GM12878 (cell line): ENCODE measurements around the gene ADAMTSL1. TPM values are rescaled to one million over a fixed set of nuclear protein-coding genes. Genes with fewer than 3 reads are reported as not detected.

Experiments used
- ATAC-seq: fragments of 200-7000 bp; cut with Tn5 transposase; 3 replicates; pipeline ENCODE4 v1.9.1; 2020; ENCODE audit warnings: mild to moderate bottlenecking, moderate library complexity
- BruUV-seq: library from RNA; stranded (reverse); fragments of 400-500 nt; replicated peaks from 2 replicates; lab custom pipeline; 2021; lab: Mats Ljungman, UMichigan
- CTCF ChIA-PET: fragments of 300-600 bp; sonication (Branson Sonifier 250); formaldehyde crosslinking; extraction: SDS; loops from one replicate; lab custom pipeline; 2021; ENCODE audit warnings: inconsistent platforms; lab: Yijun Ruan, JAX
- POLR2A ChIA-PET: fragments of 350-600 bp; formaldehyde crosslinking; extraction: SDS; loops from one replicate; lab custom pipeline; 2021; ENCODE audit warnings: inconsistent platforms; lab: Charles Lee
- RAD21 ChIA-PET: fragments of 300-600 bp; sonication (Branson Sonifier 250); formaldehyde crosslinking; loops from one replicate; lab custom pipeline; 2023; ENCODE audit warnings: antibody characterized with exemption; ENCODE audit not compliant: unreplicated experiment; lab: Charles Lee
- SMC1A ChIA-PET: fragments of 300-600 bp; sonication (Branson Sonifier 250); formaldehyde crosslinking; loops from one replicate; lab custom pipeline; 2023; ENCODE audit not compliant: unreplicated experiment, uncharacterized antibody; lab: Charles Lee
- DNase-seq: peaks from one replicate; pipeline ENCODE4 v3.0.0-alpha.2; 2011; ENCODE audit warnings: low read depth, low spot score
- FAIRE-seq: peaks from 3 replicates; lab custom pipeline; 2011; peaks lifted over from hg19 to GRCh38; lab: Jason Lieb, UNC
- H2AFZ ChIP-seq: 2 replicates; pipeline ENCODE4 v1.6.0; 2011; ENCODE audit warnings: low read depth, low read length, control low read depth; ENCODE audit not compliant: control insufficient read depth
- H3K27ac ChIP-seq: 2 replicates; pipeline ENCODE4 v1.5.1; 2011; ENCODE audit warnings: control low read depth; ENCODE audit not compliant: control insufficient read depth, insufficient read depth
- H3K27me3 ChIP-seq, 2 experiments: replicated peaks in 1 of 2; 2 replicates each; pipeline versions ENCODE4 v1.6.0 to v1.6.1; 2011; ENCODE audit warnings: low read length in 1 of 2; ENCODE audit not compliant: control insufficient read depth in 2 of 2, insufficient read depth in 2 of 2
- H3K36me3 ChIP-seq, 2 experiments: 2 replicates each; pipeline ENCODE4 v1.5.1; 2011; ENCODE audit warnings: low read length in 1 of 2; ENCODE audit not compliant: control insufficient read depth in 2 of 2, insufficient read depth in 2 of 2
- H3K4me1 ChIP-seq: 2 replicates; pipeline ENCODE4 v1.6.1; 2011; ENCODE audit warnings: mild to moderate bottlenecking, low read length, moderate library complexity, mixed read lengths; ENCODE audit not compliant: control insufficient read depth, insufficient read depth
- H3K4me2 ChIP-seq: 2 replicates; pipeline ENCODE4 v1.6.0; 2011; ENCODE audit warnings: control low read depth; ENCODE audit not compliant: control insufficient read depth, insufficient read depth
- H3K4me3 ChIP-seq: fragments of 200-600 bp; sonication (generic); 2 replicates; pipeline ENCODE4 v1.5.1; 2016
- H3K79me2 ChIP-seq: 2 replicates; pipeline ENCODE4 v1.6.0; 2011; ENCODE audit warnings: low read length; ENCODE audit not compliant: control insufficient read depth, insufficient read depth
- H3K9ac ChIP-seq: 2 replicates; pipeline ENCODE4 v1.8.0; 2011; ENCODE audit warnings: low read length, control low read depth, mixed read lengths; ENCODE audit not compliant: control insufficient read depth, insufficient read depth
- H3K9me3 ChIP-seq: replicated peaks from 3 replicates; pipeline ENCODE4 v1.5.1; 2011; ENCODE audit warnings: mild to moderate bottlenecking, low read length; ENCODE audit not compliant: control insufficient read depth, insufficient read depth
- H4K20me1 ChIP-seq: 2 replicates; pipeline ENCODE4 v1.6.0; 2011; ENCODE audit not compliant: control insufficient read depth, insufficient read depth
- BCL11A ChIP-seq: IDR thresholded peaks from 2 replicates; pipeline ENCODE4 v1.6.1; 2011; ENCODE audit warnings: low read depth, low read length
- CBFB ChIP-seq: IDR thresholded peaks from 2 replicates; pipeline ENCODE4 v1.6.1; 2016; ENCODE audit warnings: antibody characterized with exemption, low read depth
- CBX5 ChIP-seq: sonication (generic); IDR thresholded peaks from 2 replicates; pipeline ENCODE4 v1.6.1; 2016; ENCODE audit warnings: low read depth, moderate library complexity, mild to moderate bottlenecking, inconsistent platforms
- CHD2 ChIP-seq: IDR thresholded peaks from 2 replicates; pipeline ENCODE4 v1.6.1; 2011; ENCODE audit warnings: low read depth, low read length, improper control_type of control experiment, borderline replicate concordance
- ESRRA ChIP-seq: IDR thresholded peaks from 2 replicates; pipeline ENCODE4 v1.6.1; 2012; ENCODE audit warnings: mild to moderate bottlenecking, low read length, improper control_type of control experiment
- IKZF2 ChIP-seq, 2 experiments: fragments of 450-650 bp; IDR thresholded peaks; 2 replicates each; pipeline ENCODE4 v1.6.1; 2017; ENCODE audit warnings: mild to moderate bottlenecking in 2 of 2, moderate library complexity in 2 of 2
- MAX ChIP-seq: IDR thresholded peaks from 2 replicates; pipeline ENCODE4 v1.6.1; 2012; ENCODE audit warnings: low read depth, low read length, improper control_type of control experiment
- NBN ChIP-seq: fragments of 450-650 bp; IDR thresholded peaks from 2 replicates; pipeline ENCODE4 v1.6.1; 2016
- NFXL1 ChIP-seq: fragments of 450-650 bp; IDR thresholded peaks from 2 replicates; pipeline ENCODE4 v1.6.1; 2017; ENCODE audit warnings: antibody characterized with exemption, mild to moderate bottlenecking, borderline replicate concordance
- NR2F1 ChIP-seq: fragments of 450-650 bp; conservative IDR thresholded peaks from 2 replicates; pipeline ENCODE4 v1.6.1; 2017; ENCODE audit warnings: mild to moderate bottlenecking
- NRF1 ChIP-seq: conservative IDR thresholded peaks from 2 replicates; pipeline ENCODE4 v1.6.1; 2011; ENCODE audit warnings: mild to moderate bottlenecking, low read depth, low read length, improper control_type of control experiment
- SMARCA5 ChIP-seq: fragments of 450-650 bp; IDR thresholded peaks from 2 replicates; pipeline ENCODE4 v1.6.1; 2017; ENCODE audit warnings: mild to moderate bottlenecking
- SMC3 ChIP-seq: IDR thresholded peaks from 2 replicates; pipeline ENCODE4 v1.6.1; 2011; ENCODE audit warnings: low read length, improper control_type of control experiment, borderline replicate concordance
- SRF ChIP-seq, 2 experiments: IDR thresholded peaks; 2 replicates each; pipeline ENCODE4 v1.6.1; 2011; ENCODE audit warnings: low read depth in 2 of 2, low read length in 2 of 2, mild to moderate bottlenecking in 1 of 2, moderate library complexity in 1 of 2
- YBX1 ChIP-seq: fragments of 450-650 bp; IDR thresholded peaks from 2 replicates; pipeline ENCODE4 v1.6.1; 2016; ENCODE audit warnings: antibody characterized with exemption
- WGBS: methylation state at CpG from one replicate; pipeline ENCODE4 v1.1.6; 2016; ENCODE audit warnings: low lambda C conversion rate; ENCODE audit not compliant: insufficient replicate concordance, insufficient coverage; ENCODE audit errors: missing lambda C conversion rate; 5-methylcytosine and 5-hydroxymethylcytosine counted together
- in situ Hi-C: fragments of 300-500 bp; cut with MboI; formaldehyde crosslinking; loops from 9 replicates; pipeline ENCODE4 v1.14.3; 2018; ENCODE audit warnings: mixed read lengths
- intact Hi-C: fragments of 100-400 bp; cut with micrococcal nuclease; formaldehyde crosslinking; loops from one replicate; pipeline ENCODE4 v1.14.2; 2022; ENCODE audit not compliant: unreplicated experiment
- polyA plus RNA-seq, 11 experiments: library from polyadenylated mRNA; depleted of rRNA in 4 of 11; unstranded in 6 of 11; stranded (reverse) in 5 of 11; fragments of >200 nt; fragmentation: Nextera tagmentation in 4 of 11; fragmentation: Illumina TruSeq in 1 of 11; extraction: Ambion mirVana in 4 of 11; extraction: Trizol in 1 of 11; gene quantifications; 1 replicate in 1 of 11; 2 replicates in 10 of 11; pipeline versions ENCODE4 v1.2.1 to v1.2.3, GENCODE V29; 2011 to 2016; ENCODE audit warnings: inconsistent platforms in 2 of 11, missing spikeins in 2 of 11, low read depth in 1 of 11
- total RNA-seq, 4 experiments: library from RNA; depleted of rRNA in 3 of 4; stranded (reverse); fragments of >200 nt in 3 of 4; fragmentation: Illumina TruSeq in 1 of 4; extraction: Trizol in 1 of 4; gene quantifications; 2 replicates each; pipeline versions ENCODE4 v1.2.1 to v1.2.3, GENCODE V29; 2013 to 2021
- TF ChIP-seq, protein P1 (sequence below): IDR thresholded peaks from 2 replicates; pipeline ENCODE4 v1.6.1; 2012; ENCODE audit warnings: low read depth, low read length, improper control_type of control experiment
- TF ChIP-seq, protein P2 (sequence below): fragments of 450-650 bp; IDR thresholded peaks from 2 replicates; pipeline ENCODE4 v1.6.1; 2016; ENCODE audit warnings: mild to moderate bottlenecking, moderate library complexity, borderline replicate concordance
- TF ChIP-seq, protein P3 (sequence below): fragments of 450-650 bp; IDR thresholded peaks from 2 replicates; pipeline ENCODE4 v1.6.1; 2018; ENCODE audit warnings: mild to moderate bottlenecking, low read depth, moderate library complexity; ENCODE audit not compliant: partially characterized antibody

ADAMTSL1 gene
- total and polyA plus RNA-seq, 10 of the 15 experiments (the other 5 are each of a cell fraction or from before 2014, with no cell fraction given) = 0.01 to 0.10 (median 0.07) TPM; not detected in 6

DNA sequence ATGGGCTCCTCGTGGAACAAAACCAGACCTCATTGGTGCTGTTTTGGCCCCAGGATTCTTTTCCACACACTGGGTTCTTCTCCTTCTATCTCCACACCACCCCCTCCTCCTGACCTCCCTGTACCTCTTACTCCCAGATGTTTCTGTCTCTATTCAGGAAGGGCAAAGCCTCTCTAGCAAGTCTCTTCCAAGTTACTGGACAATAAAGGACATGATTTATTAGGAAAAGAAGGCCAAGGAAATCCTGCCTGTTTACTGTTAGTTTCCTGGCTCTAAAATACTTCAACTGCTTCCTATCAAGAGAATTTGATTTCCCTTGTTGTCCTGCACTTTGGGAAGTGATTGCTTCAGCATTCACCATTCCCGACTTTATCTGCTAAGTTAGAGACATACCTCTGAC, 297.1 kb downstream of the ADAMTSL1 start (continued):
- TF ChIP-seq CBX5 (no peak), NBN (no peak), MAX (no peak)

- DNase-seq = no peak
- Histone ChIP-seq H3K27ac (no peak overlapping the region), H3K9me3 (no peaks in the 10 kb centered on the region; the same call in 2 of the 3 replicates), H3K27me3 (no peaks in the 10 kb centered on the region), H3K4me2 (no peak overlapping the region), H2AFZ (no peak overlapping the region), H4K20me1 (no peaks in the 10 kb centered on the region), H3K4me3 (no peak overlapping the region), H3K4me1 (peaks cover 13% of the 10 kb centered on the region), H3K36me3 (no peaks in the 10 kb centered on the region), H3K79me2 (no peaks in the 10 kb centered on the region), H3K9ac (no peak overlapping the region)
- ATAC-seq = no peak
- in situ Hi-C loops (no loop called here), intact Hi-C loops (no loop called here)
- POLR2A ChIA-PET = no interaction called here
- BruUV-seq = no TSS peak
- no peak for FAIRE-seq
- 67% methylated on average over 4 of the region's 4 CpGs for WGBS
- SMC1A ChIA-PET = no interaction called here
- RAD21 ChIA-PET = interaction anchor here (0.6 kb wide), 1 partner anchor 325 kb away, joined by 3 read pairs; no protein-coding TSS in a partner anchor
- CTCF ChIA-PET = no interaction called here
- TF ChIP-seq, protein P1, sequence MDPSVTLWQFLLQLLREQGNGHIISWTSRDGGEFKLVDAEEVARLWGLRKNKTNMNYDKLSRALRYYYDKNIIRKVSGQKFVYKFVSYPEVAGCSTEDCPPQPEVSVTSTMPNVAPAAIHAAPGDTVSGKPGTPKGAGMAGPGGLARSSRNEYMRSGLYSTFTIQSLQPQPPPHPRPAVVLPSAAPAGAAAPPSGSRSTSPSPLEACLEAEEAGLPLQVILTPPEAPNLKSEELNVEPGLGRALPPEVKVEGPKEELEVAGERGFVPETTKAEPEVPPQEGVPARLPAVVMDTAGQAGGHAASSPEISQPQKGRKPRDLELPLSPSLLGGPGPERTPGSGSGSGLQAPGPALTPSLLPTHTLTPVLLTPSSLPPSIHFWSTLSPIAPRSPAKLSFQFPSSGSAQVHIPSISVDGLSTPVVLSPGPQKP = no peak
- TF ChIP-seq SMC3 (no peak), SMARCA5 (no peak), CBFB (no peak), YBX1 (no peak), CHD2 (no peak), SRF (IDR thresholded peaks at IDR 0.05; ENCODE audit: low read depth in 2 of 2, low read length in 2 of 2) (no peak), ESRRA (no peak), NFXL1 (no peak), IKZF2 (IDR thresholded peaks at IDR 0.05) (no peak), NRF1 (no peak), NR2F1 (no peak), BCL11A (no peak)
- TF ChIP-seq, protein P2, sequence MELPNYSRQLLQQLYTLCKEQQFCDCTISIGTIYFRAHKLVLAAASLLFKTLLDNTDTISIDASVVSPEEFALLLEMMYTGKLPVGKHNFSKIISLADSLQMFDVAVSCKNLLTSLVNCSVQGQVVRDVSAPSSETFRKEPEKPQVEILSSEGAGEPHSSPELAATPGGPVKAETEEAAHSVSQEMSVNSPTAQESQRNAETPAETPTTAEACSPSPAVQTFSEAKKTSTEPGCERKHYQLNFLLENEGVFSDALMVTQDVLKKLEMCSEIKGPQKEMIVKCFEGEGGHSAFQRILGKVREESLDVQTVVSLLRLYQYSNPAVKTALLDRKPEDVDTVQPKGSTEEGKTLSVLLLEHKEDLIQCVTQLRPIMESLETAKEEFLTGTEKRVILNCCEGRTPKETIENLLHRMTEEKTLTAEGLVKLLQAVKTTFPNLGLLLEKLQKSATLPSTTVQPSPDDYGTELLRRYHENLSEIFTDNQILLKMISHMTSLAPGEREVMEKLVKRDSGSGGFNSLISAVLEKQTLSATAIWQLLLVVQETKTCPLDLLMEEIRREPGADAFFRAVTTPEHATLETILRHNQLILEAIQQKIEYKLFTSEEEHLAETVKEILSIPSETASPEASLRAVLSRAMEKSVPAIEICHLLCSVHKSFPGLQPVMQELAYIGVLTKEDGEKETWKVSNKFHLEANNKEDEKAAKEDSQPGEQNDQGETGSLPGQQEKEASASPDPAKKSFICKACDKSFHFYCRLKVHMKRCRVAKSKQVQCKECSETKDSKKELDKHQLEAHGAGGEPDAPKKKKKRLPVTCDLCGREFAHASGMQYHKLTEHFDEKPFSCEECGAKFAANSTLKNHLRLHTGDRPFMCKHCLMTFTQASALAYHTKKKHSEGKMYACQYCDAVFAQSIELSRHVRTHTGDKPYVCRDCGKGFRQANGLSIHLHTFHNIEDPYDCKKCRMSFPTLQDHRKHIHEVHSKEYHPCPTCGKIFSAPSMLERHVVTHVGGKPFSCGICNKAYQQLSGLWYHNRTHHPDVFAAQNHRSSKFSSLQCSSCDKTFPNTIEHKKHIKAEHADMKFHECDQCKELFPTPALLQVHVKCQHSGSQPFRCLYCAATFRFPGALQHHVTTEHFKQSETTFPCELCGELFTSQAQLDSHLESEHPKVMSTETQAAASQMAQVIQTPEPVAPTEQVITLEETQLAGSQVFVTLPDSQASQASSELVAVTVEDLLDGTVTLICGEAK = no peak
- TF ChIP-seq, protein P3, sequence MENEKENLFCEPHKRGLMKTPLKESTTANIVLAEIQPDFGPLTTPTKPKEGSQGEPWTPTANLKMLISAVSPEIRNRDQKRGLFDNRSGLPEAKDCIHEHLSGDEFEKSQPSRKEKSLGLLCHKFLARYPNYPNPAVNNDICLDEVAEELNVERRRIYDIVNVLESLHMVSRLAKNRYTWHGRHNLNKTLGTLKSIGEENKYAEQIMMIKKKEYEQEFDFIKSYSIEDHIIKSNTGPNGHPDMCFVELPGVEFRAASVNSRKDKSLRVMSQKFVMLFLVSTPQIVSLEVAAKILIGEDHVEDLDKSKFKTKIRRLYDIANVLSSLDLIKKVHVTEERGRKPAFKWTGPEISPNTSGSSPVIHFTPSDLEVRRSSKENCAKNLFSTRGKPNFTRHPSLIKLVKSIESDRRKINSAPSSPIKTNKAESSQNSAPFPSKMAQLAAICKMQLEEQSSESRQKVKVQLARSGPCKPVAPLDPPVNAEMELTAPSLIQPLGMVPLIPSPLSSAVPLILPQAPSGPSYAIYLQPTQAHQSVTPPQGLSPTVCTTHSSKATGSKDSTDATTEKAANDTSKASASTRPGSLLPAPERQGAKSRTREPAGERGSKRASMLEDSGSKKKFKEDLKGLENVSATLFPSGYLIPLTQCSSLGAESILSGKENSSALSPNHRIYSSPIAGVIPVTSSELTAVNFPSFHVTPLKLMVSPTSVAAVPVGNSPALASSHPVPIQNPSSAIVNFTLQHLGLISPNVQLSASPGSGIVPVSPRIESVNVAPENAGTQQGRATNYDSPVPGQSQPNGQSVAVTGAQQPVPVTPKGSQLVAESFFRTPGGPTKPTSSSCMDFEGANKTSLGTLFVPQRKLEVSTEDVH = no peak
Observed at GRCh38 chr9:18771763-18772162, 297.8 kb downstream of the ADAMTSL1 start.
